ENCODE measurements around the gene LRRC38.

LRRC38 gene

DNA sequence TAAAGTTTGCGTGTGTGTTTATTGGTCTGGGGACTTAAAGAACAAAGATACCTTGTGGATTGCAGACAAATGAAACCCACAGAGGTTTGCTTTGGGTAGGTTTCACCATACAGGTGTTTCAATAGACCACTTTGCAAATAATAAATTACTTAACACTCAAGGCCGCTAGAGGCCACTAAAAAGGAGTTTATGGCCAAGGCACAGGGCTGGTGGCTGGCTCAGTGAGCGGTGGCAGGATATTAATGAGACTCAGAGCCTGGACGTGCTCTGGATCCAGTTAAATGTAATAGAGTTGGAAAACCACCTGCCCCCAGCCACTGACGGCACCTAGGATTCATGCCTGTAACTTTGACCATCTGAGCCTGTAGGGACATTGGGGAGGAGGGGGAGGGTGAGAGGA lies 44.5 kb downstream of the LRRC38 start:
- TF ChIP-seq CTCF (IDR thresholded peaks at IDR 0.05; ENCODE audit: low read depth, low read length), result no peak
- H3K4me3 ChIP-seq (ENCODE audit: low read depth, low read length), result no peak overlapping the region

DNA sequence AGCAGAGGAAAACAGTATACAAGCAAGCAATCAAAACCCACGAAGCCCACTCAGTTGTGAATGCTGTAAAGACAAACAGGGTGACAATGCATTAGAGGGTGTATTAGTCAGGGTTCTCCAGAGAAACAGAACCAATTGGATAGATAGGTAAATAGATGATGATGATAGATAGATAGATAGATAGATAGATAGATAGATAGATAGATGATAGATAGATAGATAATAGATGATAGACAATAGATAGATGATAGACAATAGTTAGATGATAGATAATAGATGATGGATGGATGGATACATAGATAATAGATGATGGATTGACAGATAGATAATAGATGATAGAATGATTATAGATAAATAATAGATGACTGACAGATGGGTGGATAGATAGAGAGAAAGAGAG lies 48.3 kb downstream of the LRRC38 start:
- TF ChIP-seq CTCF (IDR thresholded peaks at IDR 0.05; ENCODE audit: low read depth, low read length), result no peak

GRCh38 chr1:13462682-13463081 lies 51.1 kb downstream of the LRRC38 start:
- TF ChIP-seq CTCF (IDR thresholded peaks at IDR 0.05; ENCODE audit: low read depth, low read length), result no peak
- H3K4me3 ChIP-seq (ENCODE audit: low read depth, low read length), result no peak overlapping the region

More for the DNA sequence above, 48.3 kb downstream of the LRRC38 start:
- H3K4me3 ChIP-seq (ENCODE audit: low read depth, low read length), result no peak overlapping the region

DNA sequence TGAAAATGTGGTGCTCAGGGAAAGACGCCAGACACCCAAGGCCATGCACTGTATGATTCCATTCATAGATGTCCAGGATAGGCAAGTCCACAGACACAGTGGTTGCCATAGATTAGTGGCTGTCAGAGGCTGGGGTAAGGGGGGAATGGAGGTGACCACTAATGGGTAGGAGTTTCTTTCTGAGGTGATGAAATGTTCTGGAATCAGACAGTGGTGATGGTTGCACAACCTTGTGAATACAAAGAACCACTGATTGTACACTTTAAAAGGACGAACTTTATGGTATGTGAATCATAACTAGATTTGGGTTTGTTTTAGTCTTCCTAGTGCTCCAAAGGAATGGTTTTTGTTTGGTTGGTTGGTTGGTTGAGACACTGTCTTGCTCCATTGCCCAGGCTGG lies 51.8 kb downstream of the LRRC38 start:
- no peak for TF ChIP-seq CTCF (IDR thresholded peaks at IDR 0.05; ENCODE audit: low read depth, low read length)
- no peak overlapping the region for H3K4me3 ChIP-seq (ENCODE audit: low read depth, low read length)

DNA sequence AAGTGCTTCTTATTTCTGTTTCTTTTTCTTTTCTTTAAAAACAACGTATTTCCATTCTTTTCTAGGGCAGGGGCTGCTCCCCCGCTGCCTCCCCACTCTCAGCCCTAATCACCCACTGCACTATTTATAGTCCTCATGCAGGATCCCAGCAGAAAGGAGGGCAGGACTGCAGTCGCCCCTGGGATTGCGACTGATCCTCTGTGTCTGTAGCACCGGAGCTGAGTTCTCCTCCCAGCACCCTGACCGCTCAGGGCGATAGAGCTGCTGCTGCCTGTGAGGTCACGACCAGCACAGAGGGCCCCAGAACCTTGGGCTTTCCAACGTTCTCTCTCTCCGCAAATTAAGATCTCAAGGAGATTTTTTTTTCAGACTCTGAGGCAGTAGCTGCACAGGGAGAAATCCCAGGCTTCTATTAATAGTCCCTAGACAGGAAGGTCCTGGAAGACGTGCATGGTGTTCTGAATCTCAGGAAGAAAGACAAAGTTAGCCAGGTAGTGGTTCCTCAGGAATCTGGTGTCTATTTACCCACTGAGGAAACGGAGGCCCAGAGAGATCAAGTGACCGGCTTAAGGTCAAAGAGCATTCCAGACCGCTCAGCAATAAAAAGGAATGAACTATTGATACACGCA lies 56.8 kb downstream of the LRRC38 start:
- no peak for TF ChIP-seq CTCF (IDR thresholded peaks at IDR 0.05; ENCODE audit: low read depth, low read length)
- no peak overlapping the region for H3K4me3 ChIP-seq (ENCODE audit: low read depth, low read length)

- H3K4me3 ChIP-seq (ENCODE audit: low read depth, low read length), result no peak overlapping the region
- no peak for TF ChIP-seq CTCF (IDR thresholded peaks at IDR 0.05; ENCODE audit: low read depth, low read length)
Measured at GRCh38 chr1:13451399-13451965, 62.3 kb downstream of the LRRC38 start.

DNA sequence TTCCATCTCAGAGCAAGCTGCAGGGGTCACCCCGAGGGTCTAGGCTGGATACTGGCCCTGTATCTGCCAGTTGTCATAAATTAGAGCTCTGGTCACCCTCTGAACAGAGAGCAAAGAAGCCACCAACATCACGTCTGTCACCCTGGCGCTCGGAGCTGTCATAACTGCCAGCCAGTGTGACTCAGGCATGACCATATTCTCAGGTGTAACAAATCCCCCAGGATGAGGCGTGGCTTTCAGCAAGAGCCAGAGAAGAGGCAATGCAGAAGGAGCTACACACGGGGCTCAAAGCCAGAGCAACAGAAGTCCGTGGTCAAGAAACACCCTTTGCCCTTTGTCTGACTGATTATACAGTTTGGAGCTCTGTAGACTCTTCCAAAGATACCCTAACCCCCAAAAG lies 63.6 kb downstream of the LRRC38 start:
- H3K4me3 ChIP-seq (ENCODE audit: low read depth, low read length), result no peak overlapping the region
- no peak for TF ChIP-seq CTCF (IDR thresholded peaks at IDR 0.05; ENCODE audit: low read depth, low read length)

All from WI38 (cell line).